HepG2 (cell line): ENCODE measurements around the gene CACNB4. TPM values are rescaled to one million over a fixed set of nuclear protein-coding genes. Genes with fewer than 3 reads are reported as not detected.

Experiments used
- ARID3A ChIP-seq: IDR thresholded peaks from 2 replicates; pipeline ENCODE4 v1.6.1; 2012; ENCODE audit warnings: low read depth, low read length, improper control_type of control experiment
- ASH2L ChIP-seq: fragments of 300-600, 200-600 bp; sonication (generic); IDR thresholded peaks from 2 replicates; pipeline ENCODE4 v1.7.0; 2017; ENCODE audit warnings: low read depth, mild to moderate bottlenecking, moderate library complexity, mixed read lengths, low read length; ENCODE audit not compliant: insufficient read length
- CHD2 ChIP-seq: IDR thresholded peaks from 2 replicates; pipeline ENCODE4 v1.6.1; 2011; ENCODE audit warnings: low read depth, low read length, improper control_type of control experiment
- ELF3 ChIP-seq: IDR thresholded peaks from 2 replicates; pipeline ENCODE4 v1.6.1; 2016; ENCODE audit warnings: missing genetic modification reagents, missing compliant biosample characterization
- EP300 ChIP-seq, 3 experiments: sonication (generic) in 1 of 3; formaldehyde crosslinking in 1 of 3; IDR thresholded peaks; 2 replicates each; pipeline versions ENCODE4 v1.5.1 to v1.6.1; 2011 to 2020; ENCODE audit warnings: low read depth in 2 of 3, low read length in 2 of 3, borderline replicate concordance in 1 of 3, improper control_type of control experiment in 1 of 3, mild to moderate bottlenecking in 1 of 3, missing genetic modification reagents in 1 of 3, moderate library complexity in 1 of 3
- GATAD2A ChIP-seq: IDR thresholded peaks from 2 replicates; pipeline ENCODE4 v1.6.1; 2016
- HDAC1 ChIP-seq: sonication (generic); formaldehyde crosslinking; IDR thresholded peaks from 2 replicates; pipeline ENCODE4 v1.5.1; 2020; ENCODE audit warnings: mild to moderate bottlenecking, missing genetic modification reagents
- HOXA3 ChIP-seq: sonication (generic); formaldehyde crosslinking; IDR thresholded peaks from 2 replicates; pipeline ENCODE4 v1.5.0; 2020; ENCODE audit warnings: missing genetic modification reagents
- MIER2 ChIP-seq: IDR thresholded peaks from 2 replicates; pipeline ENCODE4 v1.6.1; 2016; ENCODE audit warnings: missing biosample characterization, missing genetic modification reagents
- NCOA2 ChIP-seq: sonication (generic); formaldehyde crosslinking; IDR thresholded peaks from 2 replicates; pipeline ENCODE4 v1.8.0; 2022; ENCODE audit warnings: inconsistent platforms
- NKX3-1 ChIP-seq: sonication (generic); formaldehyde crosslinking; IDR thresholded peaks from 2 replicates; pipeline ENCODE4 v1.5.0; 2020; ENCODE audit warnings: missing genetic modification reagents
- NONO ChIP-seq, 2 experiments: fragments of 450-650 bp in 1 of 2; sonication (generic) in 1 of 2; formaldehyde crosslinking in 1 of 2; IDR thresholded peaks in 1 of 2; conservative IDR thresholded peaks in 1 of 2; 2 replicates each; pipeline versions ENCODE4 v1.6.1 to v1.8.0; 2017 to 2022; ENCODE audit warnings: mild to moderate bottlenecking in 1 of 2, missing genetic modification reagents in 1 of 2, moderate library complexity in 1 of 2
- NR2C2 ChIP-seq: sonication (generic); formaldehyde crosslinking; IDR thresholded peaks from 2 replicates; pipeline ENCODE4 v1.4.0; 2020; ENCODE audit warnings: missing genetic modification reagents, mild to moderate bottlenecking, moderate library complexity, borderline replicate concordance
- PAWR ChIP-seq: sonication (generic); formaldehyde crosslinking; IDR thresholded peaks from 2 replicates; pipeline ENCODE4 v1.4.0; 2020; ENCODE audit warnings: missing genetic modification reagents, mild to moderate bottlenecking, borderline replicate concordance
- SAP130 ChIP-seq: IDR thresholded peaks from 2 replicates; pipeline ENCODE4 v1.6.1; 2016; ENCODE audit warnings: low read depth
- SOX6 ChIP-seq, 2 experiments: fragments of 450-650 bp in 1 of 2; sonication (generic) in 1 of 2; formaldehyde crosslinking in 1 of 2; IDR thresholded peaks; 2 replicates each; pipeline versions ENCODE4 v1.4.0 to v1.6.1; 2017 to 2020; ENCODE audit warnings: antibody characterized with exemption in 1 of 2, mild to moderate bottlenecking in 1 of 2, missing genetic modification reagents in 1 of 2
- TBP ChIP-seq: sonication (generic); formaldehyde crosslinking; IDR thresholded peaks from 2 replicates; pipeline ENCODE4 v1.5.0; 2020; ENCODE audit warnings: missing genetic modification reagents
- ZEB1 ChIP-seq: IDR thresholded peaks from 2 replicates; pipeline ENCODE4 v1.6.1; 2012; ENCODE audit warnings: mild to moderate bottlenecking, low read depth, inconsistent platforms; ENCODE audit not compliant: insufficient replicate concordance
- ZFX ChIP-seq: sonication (generic); formaldehyde crosslinking; IDR thresholded peaks from 2 replicates; pipeline ENCODE4 v1.4.0; 2020; ENCODE audit warnings: mild to moderate bottlenecking, low read depth, missing genetic modification reagents, moderate library complexity
- ZFY ChIP-seq: sonication (generic); formaldehyde crosslinking; IDR thresholded peaks from 2 replicates; pipeline ENCODE4 v1.4.0; 2020; ENCODE audit warnings: missing genetic modification reagents
- ZNF264 ChIP-seq: sonication (generic); formaldehyde crosslinking; IDR thresholded peaks from 2 replicates; pipeline ENCODE4 v1.4.0; 2020; ENCODE audit warnings: missing genetic modification reagents
- ZNF280D ChIP-seq: sonication (generic); formaldehyde crosslinking; IDR thresholded peaks from 2 replicates; pipeline ENCODE4 v1.5.1; 2020; ENCODE audit warnings: mild to moderate bottlenecking, missing genetic modification reagents
- ZNF629 ChIP-seq: sonication (generic); formaldehyde crosslinking; conservative IDR thresholded peaks from 2 replicates; pipeline ENCODE4 v1.5.0; 2020; ENCODE audit warnings: missing genetic modification reagents
- ZNF747 ChIP-seq: sonication (generic); formaldehyde crosslinking; IDR thresholded peaks from 2 replicates; pipeline ENCODE4 v1.8.1; 2023; ENCODE audit warnings: missing genetic modification reagents, mild to moderate bottlenecking, borderline replicate concordance
- polyA plus RNA-seq, 8 experiments: library from polyadenylated mRNA; depleted of rRNA in 3 of 8; stranded (reverse) in 7 of 8; unstranded in 1 of 8; fragments of >200 nt; fragmentation: Illumina TruSeq in 4 of 8; extraction: Trizol in 4 of 8; gene quantifications; 2 replicates each; pipeline versions ENCODE4 v1.2.1 to v1.2.3, GENCODE V29; 2011 to 2016; ENCODE audit warnings: low read depth in 4 of 8, missing spikeins in 1 of 8, mixed read lengths in 1 of 8; ENCODE audit not compliant: insufficient read depth in 1 of 8
- total RNA-seq, 5 experiments: library from RNA; depleted of rRNA; stranded (reverse); fragments of >200 nt; fragmentation: Illumina TruSeq; extraction: Trizol; gene quantifications; 2 replicates each; pipeline ENCODE4 v1.2.3, GENCODE V29; 2016; ENCODE audit warnings: low read depth in 1 of 5

Gene CACNB4
- total and polyA plus RNA-seq, 2 of the 13 experiments (the other 11 are each of a cell fraction or from before 2014, with no cell fraction given) = 5.1 to 14.3 TPM

- TF ChIP-seq ZNF629 (0 out of 2 replicates have a peak, but pooled peaks have one; percentile 19), NCOA2 (CRISPR knock-in tag) (peak; percentile 24; the same call in 1 of the 2 replicates), NKX3-1 (CRISPR knock-in tag) (peak; percentile 39; the same call in 1 of the 2 replicates), TBP (no peak), ZNF747 (CRISPR knock-in tag) (0 out of 2 replicates have a peak, but pooled peaks have one; percentile 29), ZFX (CRISPR knock-in tag) (peak; percentile 28; the same call in 1 of the 2 replicates), ARID3A (0 out of 2 replicates have a peak, but pooled peaks have one; percentile 17), SOX6 (IDR thresholded peaks at IDR 0.05) (no peak), SOX6 (CRISPR knock-in tag; IDR thresholded peaks at IDR 0.05) (peak; percentile 54; the same call in 1 of the 2 replicates), ZNF280D (0 out of 2 replicates have a peak, but pooled peaks have one; percentile 34), ZFY (CRISPR knock-in tag) (peak; percentile 47; the same call in 1 of the 2 replicates), ELF3 (CRISPR knock-in tag) (peak; percentile 10; the same call in 1 of the 2 replicates), ZEB1 (no peak), SAP130 (CRISPR knock-in tag) (peak; percentile 37; the same call in 1 of the 2 replicates), GATAD2A (CRISPR knock-in tag) (peak; percentile 34; the same call in 1 of the 2 replicates), NONO (IDR thresholded peaks at IDR 0.05) (no peak), NONO (CRISPR knock-in tag; conservative IDR thresholded peaks at IDR 0.05) (peak; percentile 31; the same call in 1 of the 2 replicates), HDAC1 (0 out of 2 replicates have a peak, but pooled peaks have one; percentile 14), CHD2 (no peak), ASH2L (peak; percentile 38), NR2C2 (CRISPR knock-in tag) (0 out of 2 replicates have a peak, but pooled peaks have one; percentile 23), ZNF264 (CRISPR knock-in tag) (0 out of 2 replicates have a peak, but pooled peaks have one; percentile 13), PAWR (CRISPR knock-in tag) (0 out of 2 replicates have a peak, but pooled peaks have one; percentile 66), EP300 (IDR thresholded peaks at IDR 0.05; ENCODE audit: low read depth in 2 of 2, low read length in 2 of 2) (0 out of 4 replicates have a peak, but pooled peaks of 1 of the 2 experiments have one; percentile 21), EP300 (CRISPR knock-in tag; IDR thresholded peaks at IDR 0.05; ENCODE audit: borderline replicate concordance) (no peak), HOXA3 (CRISPR knock-in tag) (0 out of 2 replicates have a peak, but pooled peaks have one; percentile 4), MIER2 (CRISPR knock-in tag) (no peak)
These were observed 249.3 kb downstream of the CACNB4 start (continued) for GRCh38 chr2:151849413-151850010.
